HCT116 (cell line): Measurements from ENCODE around the gene APAF1. TPM values are rescaled to one million over a fixed set of nuclear protein-coding genes. Genes with fewer than 3 reads are reported as not detected.

ENCODE experiments used
- ATAC-seq: fragments of 200-7000 bp; cut with Tn5 transposase; 2 replicates; pipeline ENCODE4 v1.9.1; 2020; ENCODE audit warnings: mild to moderate bottlenecking, moderate library complexity
- BruUV-seq: library from RNA; stranded (reverse); fragments of 400-500 nt; replicated peaks from 2 replicates; lab custom pipeline; 2021; lab: Mats Ljungman, UMichigan
- CTCF ChIA-PET: fragments of 300-600 bp; sonication (Branson Sonifier 250); formaldehyde crosslinking; loops from one replicate; lab custom pipeline; 2021; ENCODE audit warnings: antibody characterized with exemption; lab: Charles Lee
- POLR2A ChIA-PET: fragments of 300-600, 350-600 bp; sonication (Branson Sonifier 250); formaldehyde crosslinking; loops from one replicate; lab custom pipeline; 2021; ENCODE audit warnings: antibody characterized with exemption; lab: Charles Lee
- RAD21 ChIA-PET, 2 experiments: fragments of 300-600 bp; sonication (Branson Sonifier 250); formaldehyde crosslinking; loops; one replicate each; lab custom pipeline; 2023; ENCODE audit warnings: low total read pairs in 2 of 2; ENCODE audit not compliant: uncharacterized antibody in 2 of 2, unreplicated experiment in 2 of 2, low non-redundant PET in 1 of 2; lab: Charles Lee
- DNase-seq: peaks from one replicate; pipeline ENCODE4 v3.0.0-alpha.2; 2010; ENCODE audit warnings: low read depth, low spot score
- H2AFZ ChIP-seq: fragments of 200-600 bp; shearing (Covaris generic), sonication (generic); 2 replicates; pipeline ENCODE4 v1.6.1; 2017; ENCODE audit warnings: low read depth, mixed run types, mixed read lengths, antibody characterized with exemption, low read length; ENCODE audit not compliant: poor library complexity, severe bottlenecking
- H3K27ac ChIP-seq: 2 replicates; pipeline ENCODE4 v1.5.1; 2012; ENCODE audit warnings: low read depth, low read length
- H3K27me3 ChIP-seq: fragments of 200-600 bp; sonication (generic); 2 replicates; pipeline ENCODE4 v1.6.1; 2016; ENCODE audit warnings: mixed run types, low read length, mixed read lengths; ENCODE audit not compliant: insufficient read depth
- H3K36me3 ChIP-seq, 2 experiments: fragments of 200-500 bp in 1 of 2; fragments of 200-600 bp in 1 of 2; sonication (Bioruptor generic) in 1 of 2; sonication (generic) in 1 of 2; 2 replicates each; pipeline versions ENCODE4 v1.5.1 to v1.6.1; 2014 to 2016; ENCODE audit warnings: low read length in 2 of 2, inconsistent platforms in 1 of 2, mixed read lengths in 1 of 2, mixed run types in 1 of 2; ENCODE audit not compliant: insufficient read depth in 2 of 2, control insufficient read depth in 1 of 2
- H3K4me1 ChIP-seq, 2 experiments: fragments of 200-600 bp in 1 of 2; sonication (generic) in 1 of 2; 2 replicates each; pipeline versions ENCODE4 v1.5.1 to v1.6.1; 2012 to 2017; ENCODE audit warnings: low read length in 2 of 2, inconsistent platforms in 1 of 2, mild to moderate bottlenecking in 1 of 2, mixed read lengths in 1 of 2, mixed run types in 1 of 2, moderate library complexity in 1 of 2; ENCODE audit not compliant: insufficient read depth in 2 of 2, control insufficient read depth in 1 of 2
- H3K4me2 ChIP-seq: fragments of 200-600 bp; sonication (generic); 2 replicates; pipeline ENCODE4 v1.6.1; 2017; ENCODE audit warnings: mixed run types, low read length, mixed read lengths
- H3K4me3 ChIP-seq, 2 experiments: fragments of 200-600 bp in 1 of 2; sonication (generic) in 1 of 2; replicated peaks in 1 of 2; 2 replicates each; pipeline ENCODE4 v1.5.1; 2011 to 2016; ENCODE audit warnings: low read length in 2 of 2, control low read depth in 1 of 2, low read depth in 1 of 2, mild to moderate bottlenecking in 1 of 2, mixed read lengths in 1 of 2, mixed run types in 1 of 2
- H3K79me2 ChIP-seq: fragments of 200-600 bp; sonication (generic); 2 replicates; pipeline ENCODE4 v1.6.1; 2017; ENCODE audit warnings: mild to moderate bottlenecking, mixed run types, low read length, moderate library complexity, mixed read lengths; ENCODE audit not compliant: insufficient read depth
- H3K9ac ChIP-seq: fragments of 200-600 bp; sonication (generic); 2 replicates; pipeline ENCODE4 v1.6.1; 2016; ENCODE audit warnings: low read length, mixed read lengths
- H3K9me2 ChIP-seq: fragments of 200-600 bp; sonication (generic), shearing (Covaris generic); 2 replicates; pipeline ENCODE4 v1.6.1; 2017; ENCODE audit warnings: mixed run types, mild to moderate bottlenecking, moderate library complexity; ENCODE audit not compliant: insufficient read depth
- H3K9me3 ChIP-seq, 2 experiments: fragments of 200-500 bp in 1 of 2; fragments of 200-600 bp in 1 of 2; sonication (Bioruptor generic) in 1 of 2; sonication (generic) in 1 of 2; 2 replicates each; pipeline ENCODE4 v1.6.1; 2014 to 2017; ENCODE audit warnings: low read length in 2 of 2, mixed read lengths in 2 of 2, inconsistent platforms in 1 of 2, low read depth in 1 of 2, mild to moderate bottlenecking in 1 of 2, mixed run types in 1 of 2, moderate library complexity in 1 of 2; ENCODE audit not compliant: control insufficient read depth in 1 of 2, insufficient read depth in 1 of 2
- H4K20me1 ChIP-seq: fragments of 200-600 bp; sonication (generic), shearing (Covaris generic); 2 replicates; pipeline ENCODE4 v1.6.1; 2017; ENCODE audit warnings: mixed run types, mild to moderate bottlenecking, moderate library complexity; ENCODE audit not compliant: insufficient read depth
- ATF3 ChIP-seq: IDR thresholded peaks from 2 replicates; pipeline ENCODE4 v1.6.1; 2012
- CBX3 ChIP-seq: IDR thresholded peaks from 2 replicates; pipeline ENCODE4 v1.6.1; 2012; ENCODE audit warnings: low read depth
- CTCF ChIP-seq, 3 experiments: fragments of 200-600 bp in 1 of 3; sonication (generic) in 1 of 3; IDR thresholded peaks in 2 of 3; conservative IDR thresholded peaks in 1 of 3; 2 replicates each; pipeline ENCODE4 v1.5.1; 2012 to 2017; ENCODE audit warnings: low read depth in 2 of 3, low read length in 2 of 3, antibody characterized with exemption in 1 of 3, borderline replicate concordance in 1 of 3, control low read depth in 1 of 3, mild to moderate bottlenecking in 1 of 3, mixed read lengths in 1 of 3, mixed run types in 1 of 3, moderate library complexity in 1 of 3; ENCODE audit not compliant: insufficient read depth in 1 of 3
- EGR1 ChIP-seq: IDR thresholded peaks from 2 replicates; pipeline ENCODE4 v1.6.1; 2012; ENCODE audit warnings: low read depth
- ELF1 ChIP-seq: IDR thresholded peaks from 2 replicates; pipeline ENCODE4 v1.6.1; 2012; ENCODE audit warnings: low read depth, borderline replicate concordance
- EZH2phosphoT487 ChIP-seq: fragments of 200-600 bp; IDR thresholded peaks from 2 replicates; pipeline ENCODE4 v1.6.1; 2018; ENCODE audit warnings: antibody characterized with exemption, borderline replicate concordance
- FOSL1 ChIP-seq: IDR thresholded peaks from 2 replicates; pipeline ENCODE4 v1.6.1; 2012; ENCODE audit warnings: low read depth
- JUND ChIP-seq: IDR thresholded peaks from 2 replicates; pipeline ENCODE4 v1.6.1; 2012
- MAX ChIP-seq: IDR thresholded peaks from 2 replicates; pipeline ENCODE4 v1.6.1; 2012
- POLR2A ChIP-seq: IDR thresholded peaks from 2 replicates; pipeline ENCODE4 v1.7.0; 2011; ENCODE audit warnings: borderline replicate concordance; ENCODE audit not compliant: insufficient read depth, insufficient read length; ENCODE audit errors: extremely low read depth
- POLR2AphosphoS5 ChIP-seq: IDR thresholded peaks from 2 replicates; pipeline ENCODE4 v1.6.1; 2011; ENCODE audit warnings: mild to moderate bottlenecking, low read depth, low read length, moderate library complexity
- RAD21 ChIP-seq: IDR thresholded peaks from 2 replicates; pipeline ENCODE4 v1.6.1; 2012; ENCODE audit warnings: low read depth, mild to moderate bottlenecking
- SIN3A ChIP-seq: IDR thresholded peaks from 2 replicates; pipeline ENCODE4 v1.6.1; 2012; ENCODE audit warnings: low read depth
- SP1 ChIP-seq: IDR thresholded peaks from 2 replicates; pipeline ENCODE4 v1.6.1; 2012; ENCODE audit warnings: low read depth
- SRF ChIP-seq: IDR thresholded peaks from 2 replicates; pipeline ENCODE4 v1.6.1; 2012; ENCODE audit warnings: low read depth
- TCF7L2 ChIP-seq: IDR thresholded peaks from 2 replicates; pipeline ENCODE4 v1.7.0; 2011; ENCODE audit warnings: borderline replicate concordance, inconsistent platforms; ENCODE audit not compliant: insufficient read depth, insufficient read length; ENCODE audit errors: extremely low read depth
- YY1 ChIP-seq: IDR thresholded peaks from 2 replicates; pipeline ENCODE4 v1.6.1; 2011; ENCODE audit warnings: low read length, low read depth, moderate library complexity, mild to moderate bottlenecking; ENCODE audit not compliant: insufficient replicate concordance; ENCODE audit errors: extremely low read depth
- ZBTB33 ChIP-seq: IDR thresholded peaks from 2 replicates; pipeline ENCODE4 v1.6.1; 2011; ENCODE audit warnings: mild to moderate bottlenecking, low read length, moderate library complexity; ENCODE audit not compliant: insufficient replicate concordance; ENCODE audit errors: extremely low read depth
- ZFX ChIP-seq: fragments of 450-650 bp; IDR thresholded peaks from 2 replicates; pipeline ENCODE4 v1.6.1; 2017
- ZNF274 ChIP-seq: fragments of 200-500 bp; sonication (Bioruptor generic); IDR thresholded peaks from 2 replicates; pipeline ENCODE4 v1.6.1; 2014; ENCODE audit warnings: mild to moderate bottlenecking, low read depth, low read length, inconsistent platforms
- intact Hi-C: fragments of 100-400 bp; cut with micrococcal nuclease; formaldehyde crosslinking; loops from 2 replicates; pipeline ENCODE4 v1.10.0; 2022
- total RNA-seq: library from RNA; stranded (reverse); gene quantifications from one replicate; pipeline ENCODE4 v1.2.1, GENCODE V29; 2021; ENCODE audit not compliant: unreplicated experiment

APAF1 gene
- total RNA-seq, 1 experiment from 2014 or later: 13.9 TPM

GRCh38 chr12:98709022-98709421 is 63.9 kb downstream of the APAF1 start:
- no peaks in the 10 kb centered on the region for H3K27me3 ChIP-seq
- H3K36me3 ChIP-seq: peaks cover 0 to 5% of the 10 kb centered on the region in 2 experiments; a peak in 1 of 4 replicates
- no peaks in the 10 kb centered on the region for H3K9me2 ChIP-seq
- ChIA-PET POLR2A (no interaction called here), CTCF (no interaction called here), RAD21 (no interaction called here)
- H3K4me1 ChIP-seq: no peaks in the 10 kb centered on the region
- no peak for DNase-seq
- ATAC-seq: no peak
- H3K27ac ChIP-seq: no peak overlapping the region
- H2AFZ ChIP-seq: no peak overlapping the region
- H4K20me1 ChIP-seq: no peaks in the 10 kb centered on the region
- H3K4me2 ChIP-seq: no peak overlapping the region
- intact Hi-C loops: no loop called here
- H3K4me3 ChIP-seq: no peak overlapping the region
- H3K79me2 ChIP-seq: no peaks in the 10 kb centered on the region
- BruUV-seq: no TSS peak
- TF ChIP-seq EGR1 (no peak), POLR2AphosphoS5 (no peak), YY1 (no peak), CBX3 (no peak), FOSL1 (no peak), RAD21 (no peak), SP1 (no peak), JUND (no peak), ELF1 (no peak), ZNF274 (no peak), MAX (no peak), CTCF (IDR thresholded peaks at IDR 0.05 in 2 of 3, conservative IDR thresholded peaks at IDR 0.05 in 1 of 3; ENCODE audit: borderline replicate concordance in 1 of 3, insufficient read depth in 1 of 3, low read depth in 2 of 3, low read length in 2 of 3) (no peak), TCF7L2 (no peak), SRF (no peak), POLR2A (no peak), EZH2phosphoT487 (no peak), ZFX (no peak), ZBTB33 (no peak), SIN3A (no peak), ATF3 (no peak)
- no peaks in the 10 kb centered on the region for H3K9me3 ChIP-seq
- no peak overlapping the region for H3K9ac ChIP-seq
